Fibroblast of villous mesenchyme (primary cell): ENCODE data around the gene FBXL13. TPM values are rescaled to one million over a fixed set of nuclear protein-coding genes. Genes with fewer than 3 reads are reported as not detected.
"Not testable (repeated sequence)": the region's sequence is repeated elsewhere in the genome, so short reads cannot be mapped to it uniquely, and the experiment has no call there.

Source experiments
- DNase-seq: peaks from one replicate; pipeline ENCODE4 v3.0.0-alpha.2; 2010; ENCODE audit warnings: low read depth
- H3K4me3 ChIP-seq: 2 replicates; pipeline ENCODE4 v1.5.1; 2011; ENCODE audit warnings: low read depth, mild to moderate bottlenecking, low read length
- CTCF ChIP-seq: IDR thresholded peaks from 2 replicates; pipeline ENCODE4 v1.5.1; 2012; ENCODE audit warnings: low read depth, mild to moderate bottlenecking, low read length; ENCODE audit not compliant: insufficient read depth
- total RNA-seq: library from RNA; depleted of rRNA; stranded (reverse); fragments of >200 nt; gene quantifications from 2 replicates; pipeline ENCODE4 v1.2.3, GENCODE V29; 2012

FBXL13 gene
- total RNA-seq, 1 donor = 2.2 TPM

- DNase-seq = no peak
- no peak overlapping the region for H3K4me3 ChIP-seq
- TF ChIP-seq CTCF = no peak
Observed at GRCh38 chr7:103101543-103101942, 26.9 kb upstream of the FBXL13 start.

GRCh38 chr7:103100348-103100747 is 25.8 kb upstream of the FBXL13 start:
- TF ChIP-seq CTCF = no peak

GRCh38 chr7:103097041-103097440 is 22.4 kb upstream of the FBXL13 start:
- no peak overlapping the region for H3K4me3 ChIP-seq
- no peak for TF ChIP-seq CTCF
- DNase-seq = no peak

More at GRCh38 chr7:103100348-103100747, 25.8 kb upstream of the FBXL13 start:
- H3K4me3 ChIP-seq = no peak overlapping the region
- no peak for DNase-seq

- DNase-seq, H3K4me3 ChIP-seq: not testable (repeated sequence)
Observed at GRCh38 chr7:103095558-103095957, 21.0 kb upstream of the FBXL13 start.

GRCh38 chr7:103094102-103094501 is 19.5 kb upstream of the FBXL13 start:
- no peak overlapping the region for H3K4me3 ChIP-seq
- no peak for DNase-seq
- TF ChIP-seq CTCF = no peak

GRCh38 chr7:103093429-103093828 is 18.8 kb upstream of the FBXL13 start:
- DNase-seq = no peak
- no peak overlapping the region for H3K4me3 ChIP-seq
- TF ChIP-seq CTCF = no peak

GRCh38 chr7:103092321-103092720 is 17.7 kb upstream of the FBXL13 start:
- DNase-seq = not testable (repeated sequence)

GRCh38 chr7:103083210-103083609 is 8.6 kb upstream of the FBXL13 start:
- H3K4me3 ChIP-seq = no peak overlapping the region
- TF ChIP-seq CTCF = no peak
- DNase-seq = no peak

More at GRCh38 chr7:103092321-103092720, 17.7 kb upstream of the FBXL13 start:
- H3K4me3 ChIP-seq = not testable (repeated sequence)
